ENCODE data around the gene LAMB2.

Gene LAMB2

DNA sequence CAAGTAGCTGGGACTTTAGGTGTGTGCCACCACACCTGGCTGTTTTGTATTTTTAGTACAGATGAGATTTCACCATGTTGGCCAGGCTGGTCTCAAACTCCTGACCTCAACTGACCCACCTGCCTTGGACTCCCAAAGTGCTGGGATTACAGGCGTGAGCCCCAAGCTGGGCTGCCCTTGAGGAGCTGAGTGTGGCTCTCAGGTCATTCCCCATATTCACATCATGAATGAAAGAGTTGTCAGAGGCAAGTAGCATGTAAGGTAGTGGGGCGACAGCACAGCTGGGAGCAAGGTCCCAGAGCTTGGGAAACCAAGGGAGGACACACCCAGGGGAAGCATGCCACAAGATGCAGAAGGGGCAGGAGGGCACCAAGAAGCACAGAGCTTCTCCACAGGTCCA, 28.3 kb upstream of the LAMB2 start:
- no peak for DNase-seq

DNA sequence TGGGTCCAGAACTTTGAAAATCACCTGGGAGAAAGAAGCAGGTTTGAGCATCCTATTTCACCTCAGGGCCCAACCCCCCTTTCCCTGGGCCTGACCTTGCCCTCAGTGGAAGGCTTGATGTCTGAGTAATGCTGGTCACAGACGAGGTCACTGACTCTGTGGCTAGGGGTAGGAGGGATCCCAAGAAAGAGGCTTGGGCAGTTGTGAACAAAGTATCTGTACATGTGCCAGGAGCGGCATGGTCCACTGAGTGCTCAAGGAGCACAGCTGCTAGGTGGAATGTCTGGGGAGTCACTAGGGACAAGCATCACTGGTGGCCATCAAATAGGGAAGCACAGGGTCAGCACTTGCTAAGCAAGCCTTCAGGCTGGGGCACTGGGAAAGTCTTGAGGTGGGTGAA, 25.9 kb upstream of the LAMB2 start:
- DNase-seq: no peak

DNA sequence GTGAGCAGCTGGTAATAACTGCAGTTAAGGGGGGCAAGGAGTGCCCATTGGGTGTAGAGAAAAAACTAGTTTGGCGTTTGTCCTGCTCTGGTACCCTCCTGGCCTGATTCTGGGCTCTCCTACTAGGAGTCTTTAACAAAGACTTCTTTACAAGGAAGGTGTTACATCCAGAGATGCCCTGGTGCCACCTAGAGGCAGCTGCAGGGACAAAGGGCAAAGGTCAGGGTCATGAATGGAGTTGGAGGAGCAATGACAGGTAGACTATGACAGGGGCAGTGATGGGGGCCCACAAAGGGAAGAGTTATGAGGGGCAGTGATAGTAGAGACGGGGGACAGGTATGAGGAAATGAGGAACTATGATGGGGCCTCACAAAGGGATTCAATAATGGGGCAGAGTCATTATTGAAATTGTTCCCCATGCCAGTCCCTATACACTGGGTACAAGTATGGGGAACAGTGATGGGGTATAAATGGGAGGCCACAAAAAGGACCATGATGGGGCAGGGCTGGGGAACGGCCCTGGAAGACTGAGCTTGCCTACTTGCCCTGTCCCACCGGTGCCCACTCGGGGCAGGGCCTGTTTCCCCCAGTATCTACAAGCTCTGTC, 25.4 kb upstream of the LAMB2 start:
- no peak for DNase-seq

DNA sequence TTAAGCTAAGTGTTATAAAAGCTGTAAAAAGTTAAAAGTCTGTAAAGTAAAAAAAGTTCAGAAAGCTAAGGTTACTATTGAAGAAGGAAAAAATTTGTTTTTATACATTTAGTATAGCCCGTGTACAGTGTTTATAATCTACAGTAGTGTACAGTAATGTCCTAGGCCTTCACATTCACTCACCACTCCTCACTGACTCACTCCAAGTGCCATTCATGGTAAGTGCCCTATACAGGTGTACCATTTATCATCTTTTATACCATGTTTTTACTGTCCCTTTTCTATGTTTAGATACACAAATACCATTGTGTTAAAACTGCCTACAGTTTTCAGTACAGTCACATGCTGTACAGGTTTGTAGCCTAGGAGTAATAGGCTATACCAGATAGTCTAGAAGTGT, 24.4 kb upstream of the LAMB2 start:
- DNase-seq: no peak

DNA sequence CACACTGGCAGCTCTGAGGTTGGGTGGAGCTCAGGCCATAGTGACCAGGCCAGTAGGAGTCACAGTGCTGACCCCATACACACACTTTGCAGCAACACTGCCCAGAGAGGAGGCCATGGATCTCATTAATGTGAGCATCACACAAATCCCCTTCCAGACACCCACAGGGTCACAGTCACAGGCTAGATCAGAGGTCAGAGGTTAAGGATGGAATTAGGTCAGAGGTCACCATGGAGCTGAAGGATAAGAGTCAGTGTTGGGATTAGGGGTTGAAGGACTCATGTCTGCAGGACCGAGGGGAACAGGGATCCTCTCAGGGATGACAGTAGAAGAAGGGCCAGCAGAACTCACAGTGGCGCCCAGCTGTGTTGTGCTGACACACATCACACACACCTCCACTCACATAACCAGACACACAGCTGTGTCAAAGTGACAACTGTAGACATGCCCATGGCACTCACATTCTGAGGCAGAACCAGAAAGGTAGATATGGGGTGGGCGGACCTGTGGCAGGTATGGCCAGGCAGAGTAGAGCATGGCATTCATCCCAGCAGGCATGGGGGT, 20.6 kb upstream of the LAMB2 start:
- no peak for DNase-seq

DNA sequence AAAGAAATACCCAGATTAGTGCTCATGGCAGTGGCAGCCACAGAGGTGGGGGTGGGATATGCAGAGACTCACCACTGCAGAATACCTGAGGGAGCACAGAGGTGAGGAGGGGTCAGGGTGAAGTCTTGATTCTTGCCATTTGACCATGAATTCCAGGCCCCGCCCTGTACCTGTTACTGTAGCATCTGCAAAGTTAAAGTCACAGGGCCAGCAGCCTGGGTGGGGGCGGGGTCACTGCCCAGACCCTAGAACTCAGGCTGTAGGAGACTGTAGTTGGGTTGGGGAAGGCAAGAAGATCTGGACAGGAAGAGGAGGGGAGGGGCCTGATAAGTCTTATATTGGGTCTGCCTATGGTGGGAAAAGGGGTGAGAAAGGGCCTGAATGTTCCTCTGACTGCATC, 18.8 kb upstream of the LAMB2 start:
- DNase-seq: no peak

DNA sequence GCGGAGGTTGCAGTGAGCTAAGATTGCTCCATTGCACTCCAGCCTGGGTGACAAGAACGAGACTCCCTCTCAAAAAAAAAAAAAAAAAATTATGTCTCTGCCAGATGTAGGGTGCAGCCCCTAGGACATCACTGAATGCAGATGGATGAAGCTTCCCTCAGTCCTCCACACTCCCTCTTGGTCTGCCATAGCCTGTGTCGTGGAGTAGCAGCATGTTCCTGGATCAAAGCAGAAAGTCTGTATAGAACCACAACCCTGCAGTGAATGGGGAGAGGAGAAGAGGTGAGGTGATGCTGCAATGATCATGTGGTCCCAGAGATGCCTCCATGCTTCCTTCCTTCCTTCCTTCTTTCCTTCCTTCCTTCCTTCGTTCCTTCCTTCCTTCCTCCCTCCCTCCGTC, 15.3 kb upstream of the LAMB2 start:
- DNase-seq: no peak

DNA sequence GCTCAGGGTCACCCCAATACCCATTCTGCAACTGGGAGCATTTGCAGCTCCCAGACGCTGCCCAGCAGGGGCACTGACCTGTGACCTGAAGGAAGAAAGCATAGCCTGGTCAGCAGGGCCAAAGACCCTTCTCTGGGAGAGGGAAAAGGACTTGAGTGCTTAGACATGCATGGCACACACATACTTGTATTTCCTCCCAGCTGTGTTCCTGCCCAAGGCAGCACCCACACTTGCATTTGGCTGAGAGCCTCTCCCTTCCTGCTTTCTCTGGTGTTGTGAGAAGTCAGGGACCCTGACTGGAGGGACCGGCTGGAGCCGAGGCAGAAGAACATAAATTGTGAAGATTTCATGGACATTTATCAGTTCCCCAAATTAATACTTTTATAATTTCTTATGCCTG, 7.2 kb upstream of the LAMB2 start:
- no peak for DNase-seq

- DNase-seq: no peak
Observed at GRCh38 chr3:49135499-49135898, 2.6 kb upstream of the LAMB2 start.

GRCh38 chr3:49134471-49135265, 1.8 kb upstream of the LAMB2 start:
- no peak for DNase-seq

DNA sequence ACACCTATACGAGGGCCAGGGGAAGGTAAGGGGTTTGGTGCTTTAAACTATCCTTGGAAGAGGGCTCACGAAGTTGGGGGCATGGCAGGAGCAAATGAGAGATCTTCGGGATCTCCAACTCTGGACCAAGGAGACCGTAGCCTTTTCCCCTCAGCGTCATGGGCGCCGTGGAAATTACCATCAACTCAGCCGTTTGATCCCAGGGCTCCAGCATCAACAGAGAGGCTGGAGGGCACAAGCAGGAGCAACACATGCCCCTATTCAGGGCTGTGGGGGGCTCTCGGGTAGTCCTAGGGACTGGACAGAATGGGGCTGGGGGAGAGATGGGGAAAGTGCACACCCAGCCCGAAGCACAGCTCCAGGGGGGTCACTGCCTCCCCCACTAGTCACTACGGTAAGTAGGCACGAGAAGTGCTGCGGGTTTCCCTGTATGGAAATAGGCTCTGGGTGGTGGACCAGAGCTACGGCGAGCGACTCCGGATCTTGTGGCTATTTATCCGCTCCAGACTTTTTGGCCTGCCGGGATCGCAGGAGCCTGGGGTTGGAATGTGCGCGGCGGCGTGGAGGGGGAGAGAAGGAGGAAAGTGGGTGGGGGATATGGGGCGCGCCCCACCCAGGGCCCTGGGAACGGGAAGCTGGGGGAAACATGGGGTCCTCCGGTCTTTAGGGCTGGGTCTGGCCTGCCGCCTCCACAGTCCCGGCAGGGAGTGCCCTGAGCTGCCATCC, 539 bp upstream of the LAMB2 start:
- peak; percentile 76 for DNase-seq

- no peak for DNase-seq
Observed at GRCh38 chr3:49132073-49132436, 795 bp downstream of the LAMB2 start.

GRCh38 chr3:49131576-49131975, 1.3 kb downstream of the LAMB2 start:
- DNase-seq: no peak

DNA sequence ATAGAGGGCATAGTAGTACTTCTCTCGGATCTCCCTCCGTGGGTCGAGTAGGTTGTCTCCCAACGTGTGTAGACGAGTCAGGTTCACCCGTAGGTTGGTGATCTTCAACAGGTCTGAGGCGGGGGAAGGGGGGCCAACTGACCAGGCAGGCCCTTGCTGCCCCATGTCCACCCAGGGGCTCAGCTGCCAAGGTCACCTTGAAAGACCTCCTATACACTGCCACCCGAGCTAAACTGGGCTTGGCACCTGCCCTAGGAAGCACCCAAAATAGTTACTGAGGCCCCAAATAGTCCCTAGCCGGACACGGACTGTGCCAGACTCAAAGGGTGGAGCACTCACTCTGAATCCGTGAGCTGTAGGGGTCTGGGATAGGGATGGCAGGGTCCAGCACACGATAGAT, 1.8 kb downstream of the LAMB2 start:
- no peak for DNase-seq

DNA sequence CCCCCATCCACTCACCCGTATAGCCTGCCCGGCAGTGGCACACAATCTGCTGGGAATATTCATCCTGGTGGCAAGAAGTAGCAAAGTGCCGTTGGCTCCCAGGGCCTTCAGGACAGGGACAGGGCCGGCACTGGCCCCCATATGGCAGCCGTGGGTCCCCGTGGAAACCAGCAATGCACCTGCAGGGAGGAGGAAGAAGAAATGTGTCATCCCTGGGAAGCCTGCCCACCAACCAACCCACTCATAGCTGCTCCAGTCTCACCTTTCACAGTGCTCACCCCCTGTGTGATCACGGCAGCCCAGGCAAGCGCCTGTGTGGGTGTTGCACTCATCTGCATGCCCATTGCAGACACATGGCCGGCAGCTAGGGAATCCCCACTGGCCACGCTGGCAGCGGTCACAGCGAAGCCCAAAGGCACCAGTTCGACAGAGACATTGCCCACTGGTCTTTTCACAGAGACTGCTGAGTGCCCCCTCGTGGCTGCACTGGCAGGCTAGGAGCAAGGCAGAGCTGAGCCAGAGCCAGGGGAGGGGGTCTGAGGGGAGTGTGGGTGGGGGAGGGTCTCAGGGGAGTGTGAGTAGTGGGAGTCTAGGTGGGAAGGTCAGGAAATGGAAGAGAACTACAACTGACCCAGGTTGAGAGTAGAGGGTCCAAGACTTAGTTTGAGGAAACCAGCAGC, 7.7 kb downstream of the LAMB2 start:
- no peak for DNase-seq

- no peak for DNase-seq
Observed at GRCh38 chr3:49124203-49124602, 8.6 kb downstream of the LAMB2 start.

DNA sequence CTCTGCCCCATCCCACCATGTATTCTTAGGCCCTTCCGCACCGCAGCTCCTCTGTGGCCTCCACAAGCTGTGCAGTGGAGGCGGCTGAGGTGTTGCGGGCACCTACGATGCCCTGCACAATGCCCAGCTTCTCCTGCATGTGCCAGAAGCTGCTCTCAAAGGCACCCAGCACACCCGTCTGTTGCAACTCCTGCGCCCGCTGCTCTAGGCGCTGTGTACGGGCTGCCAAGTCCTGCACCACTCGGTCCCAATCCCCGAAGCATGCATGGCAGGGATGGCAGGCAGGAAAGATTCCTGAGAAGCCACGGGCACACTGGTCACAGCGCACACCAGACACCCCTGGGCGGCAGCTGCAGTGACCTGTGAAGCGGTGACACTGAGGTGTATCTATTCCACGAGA, 9.2 kb downstream of the LAMB2 start:
- no peak for DNase-seq

DNA sequence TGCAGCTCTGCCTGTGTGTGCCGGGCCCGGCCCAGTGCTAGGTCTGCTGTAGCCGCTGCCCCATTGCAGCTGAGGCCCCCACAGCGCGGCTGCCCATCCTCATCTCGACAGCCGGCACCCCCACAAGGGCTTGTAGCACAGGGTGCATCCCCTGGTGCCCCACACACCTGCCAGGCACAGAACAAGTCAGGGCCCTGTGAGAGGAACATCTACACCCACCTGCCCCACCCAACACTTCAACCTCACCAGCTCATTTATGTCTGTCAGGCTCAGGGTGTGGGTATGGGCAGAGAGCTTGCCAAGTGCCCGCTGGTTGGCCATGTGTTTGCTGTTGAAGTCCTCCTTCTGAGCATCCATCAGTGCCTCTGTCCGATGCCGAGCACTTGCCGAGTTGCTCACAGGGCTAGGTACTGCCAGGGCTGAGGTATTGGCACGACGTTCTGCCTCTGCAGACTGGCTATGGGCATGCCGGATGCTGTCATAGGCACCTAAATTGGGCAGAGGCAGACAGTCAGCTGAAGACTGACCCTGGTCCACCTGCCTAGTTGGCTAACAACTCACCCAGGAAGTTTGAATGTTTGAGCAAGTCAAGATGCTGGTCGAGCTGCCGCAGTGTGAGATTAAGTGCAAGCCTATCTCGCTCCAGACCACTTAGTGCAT, 9.8 kb downstream of the LAMB2 start:
- DNase-seq: no peak

- DNase-seq: no peak
Observed at GRCh38 chr3:49122451-49122850, 10.4 kb downstream of the LAMB2 start.

- DNase-seq: no peak
Observed at GRCh38 chr3:49122022-49122421, 10.8 kb downstream of the LAMB2 start.

GRCh38 chr3:49121132-49121736, 11.6 kb downstream of the LAMB2 start:
- no peak for DNase-seq

DNA sequence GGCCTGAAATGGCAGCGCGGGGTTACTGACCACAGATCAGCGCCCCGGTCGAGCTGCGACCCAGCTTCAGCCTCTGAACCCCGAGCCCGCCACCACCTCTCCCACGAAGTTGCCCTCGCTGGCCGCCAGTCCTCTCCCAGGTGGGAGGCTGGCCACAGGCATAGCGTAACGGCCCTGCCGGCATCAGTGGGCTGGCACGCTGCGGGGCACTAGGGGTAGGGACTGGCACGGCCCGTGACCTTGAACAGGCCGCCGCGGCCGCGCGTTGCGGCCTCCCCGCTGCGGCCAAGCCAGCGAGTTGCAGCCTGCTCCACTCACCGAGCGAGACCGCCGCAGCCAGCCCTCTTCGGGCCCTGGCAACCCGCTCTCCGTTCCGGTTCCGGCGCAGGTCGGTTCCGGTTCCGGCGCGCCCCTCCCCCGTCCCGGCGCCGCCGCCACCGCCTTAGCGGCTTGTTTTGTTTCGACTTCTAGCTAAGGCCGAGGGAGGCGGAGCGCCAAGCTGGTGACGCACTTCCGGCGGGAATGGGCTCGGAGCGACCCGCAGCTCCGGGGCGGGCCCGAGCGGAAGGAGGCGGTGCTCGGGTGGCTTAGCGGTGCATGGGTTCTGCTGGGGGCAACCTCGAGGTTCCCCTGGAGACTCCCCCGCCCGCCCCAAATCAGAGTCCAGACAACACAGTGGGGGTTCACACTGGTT, 12.3 kb downstream of the LAMB2 start, which contains the start of gene USP19:
Gene USP19, minus strand, starts transcription at position 386 of the 694 bp plus-strand sequence. CDS start 1,678 bp downstream, outside the sequence.
- DNase-seq: peak; percentile 91
